Measurements from ENCODE around the gene FBXO28. TPM values are rescaled to one million over a fixed set of nuclear protein-coding genes. Genes with fewer than 3 reads are reported as not detected.

FBXO28 gene
- total RNA-seq, 1 donor from 2014 or later, result 30.4 TPM

DNA sequence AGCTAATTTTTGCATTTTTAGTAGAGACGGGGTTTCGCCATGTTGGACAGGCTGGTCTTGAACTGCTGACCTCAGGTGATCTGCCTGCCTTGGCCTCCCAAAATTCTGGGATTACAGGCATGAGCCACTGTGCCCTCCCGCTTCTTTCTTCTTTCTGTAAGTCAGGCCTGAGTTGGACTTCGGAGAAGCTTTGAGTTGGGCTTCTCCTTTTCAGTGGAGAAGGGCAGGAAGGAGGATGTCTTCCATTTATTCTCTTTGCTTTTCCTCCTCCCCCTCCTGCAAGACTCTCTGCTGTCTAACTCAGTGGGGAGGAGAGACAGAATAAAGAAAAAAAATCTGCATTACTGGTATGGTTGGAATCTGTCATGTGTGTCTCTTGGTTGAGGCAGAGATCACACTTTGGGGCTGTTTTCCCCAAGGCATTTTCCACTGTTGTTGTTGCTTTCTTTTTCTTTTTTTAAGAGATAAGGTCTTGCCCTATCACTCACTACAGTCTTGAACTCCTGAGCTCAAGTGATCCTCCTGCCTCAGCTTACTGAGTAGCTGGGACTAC is 55.9 kb downstream of the FBXO28 start:
- Mint-ChIP-seq H3K27ac (peak overlapping the region; percentile 35), H3K4me3 (no peak overlapping the region), H3K4me1 (peaks cover 34% of the 10 kb centered on the region), H3K36me3 (ENCODE audit: low read depth) (no peaks in the 10 kb centered on the region), H3K27me3 (no peaks in the 10 kb centered on the region), H3K9me3 (peaks cover 2% of the 10 kb centered on the region)
- no peak for ATAC-seq (ENCODE audit: low read depth)
- intact Hi-C loops (cut with micrococcal nuclease), result loop anchor here (1.0 to 5.0 kb wide), 5 partner anchors 13 to 164 kb away; partner anchors contain the start of gene NVL
- CTCF ChIA-PET, result interaction anchor here (0.8 to 2.1 kb wide), 4 partner anchors 13 to 1835 kb away, joined by 3 to 7 read pairs (median 5); partner anchors contain the start of gene DEGS1
- POLR2A ChIA-PET, result interaction anchor here (0.5 to 4.9 kb wide), 13 partner anchors 9 to 324 kb away, joined by 3 to 59 read pairs (median 4); partner anchors contain the start of genes DEGS1 and NVL
- no peak for DNase-seq
- TF ChIP-seq, protein P1, sequence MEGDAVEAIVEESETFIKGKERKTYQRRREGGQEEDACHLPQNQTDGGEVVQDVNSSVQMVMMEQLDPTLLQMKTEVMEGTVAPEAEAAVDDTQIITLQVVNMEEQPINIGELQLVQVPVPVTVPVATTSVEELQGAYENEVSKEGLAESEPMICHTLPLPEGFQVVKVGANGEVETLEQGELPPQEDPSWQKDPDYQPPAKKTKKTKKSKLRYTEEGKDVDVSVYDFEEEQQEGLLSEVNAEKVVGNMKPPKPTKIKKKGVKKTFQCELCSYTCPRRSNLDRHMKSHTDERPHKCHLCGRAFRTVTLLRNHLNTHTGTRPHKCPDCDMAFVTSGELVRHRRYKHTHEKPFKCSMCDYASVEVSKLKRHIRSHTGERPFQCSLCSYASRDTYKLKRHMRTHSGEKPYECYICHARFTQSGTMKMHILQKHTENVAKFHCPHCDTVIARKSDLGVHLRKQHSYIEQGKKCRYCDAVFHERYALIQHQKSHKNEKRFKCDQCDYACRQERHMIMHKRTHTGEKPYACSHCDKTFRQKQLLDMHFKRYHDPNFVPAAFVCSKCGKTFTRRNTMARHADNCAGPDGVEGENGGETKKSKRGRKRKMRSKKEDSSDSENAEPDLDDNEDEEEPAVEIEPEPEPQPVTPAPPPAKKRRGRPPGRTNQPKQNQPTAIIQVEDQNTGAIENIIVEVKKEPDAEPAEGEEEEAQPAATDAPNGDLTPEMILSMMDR (IDR thresholded peaks at IDR 0.05), result no peak

DNA sequence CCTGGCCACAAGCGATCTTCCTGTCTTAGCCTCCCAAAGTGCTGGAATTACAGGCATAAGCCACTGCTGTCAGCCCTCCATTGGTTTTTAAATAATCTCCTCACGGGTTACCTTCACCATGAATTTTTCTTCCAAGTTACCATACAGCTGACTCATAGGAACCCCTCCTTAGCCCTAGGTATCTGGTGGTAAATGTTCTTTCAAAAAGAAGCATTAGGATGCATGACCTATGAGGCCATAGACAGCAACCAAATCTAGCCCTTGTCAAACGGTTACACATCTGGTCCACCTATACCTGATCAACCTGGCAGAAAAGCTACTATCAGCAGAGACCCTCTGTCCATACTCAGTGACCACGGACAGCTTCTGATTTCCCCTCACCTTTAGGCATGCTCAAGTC is 56.4 kb downstream of the FBXO28 start:
- H3K9me3 Mint-ChIP-seq, result peaks cover 2% of the 10 kb centered on the region
- no peak for ATAC-seq (ENCODE audit: low read depth)
- H3K4me1 Mint-ChIP-seq, result peaks cover 34% of the 10 kb centered on the region
- intact Hi-C loops (cut with micrococcal nuclease), result loop anchor here (1.0 kb wide), 1 partner anchor 163 kb away; no protein-coding TSS in a partner anchor
- no peak overlapping the region for H3K4me3 Mint-ChIP-seq
- no peaks in the 10 kb centered on the region for H3K36me3 Mint-ChIP-seq (ENCODE audit: low read depth)
- CTCF ChIA-PET, result interaction anchor here (2.1 kb wide), 1 partner anchor 164 kb away, joined by 7 read pairs; no protein-coding TSS in a partner anchor
- POLR2A ChIA-PET, result interaction anchor here (1.2 to 4.9 kb wide), 4 partner anchors 9 to 160 kb away, joined by 4 to 59 read pairs (median 6); partner anchors contain the start of genes DEGS1 and NVL
- TF ChIP-seq, protein P1 (IDR thresholded peaks at IDR 0.05), result no peak
- peak overlapping the region; percentile 24 for H3K27ac Mint-ChIP-seq
- peaks cover 1% of the 10 kb centered on the region for H3K27me3 Mint-ChIP-seq
- no peak for DNase-seq

DNA sequence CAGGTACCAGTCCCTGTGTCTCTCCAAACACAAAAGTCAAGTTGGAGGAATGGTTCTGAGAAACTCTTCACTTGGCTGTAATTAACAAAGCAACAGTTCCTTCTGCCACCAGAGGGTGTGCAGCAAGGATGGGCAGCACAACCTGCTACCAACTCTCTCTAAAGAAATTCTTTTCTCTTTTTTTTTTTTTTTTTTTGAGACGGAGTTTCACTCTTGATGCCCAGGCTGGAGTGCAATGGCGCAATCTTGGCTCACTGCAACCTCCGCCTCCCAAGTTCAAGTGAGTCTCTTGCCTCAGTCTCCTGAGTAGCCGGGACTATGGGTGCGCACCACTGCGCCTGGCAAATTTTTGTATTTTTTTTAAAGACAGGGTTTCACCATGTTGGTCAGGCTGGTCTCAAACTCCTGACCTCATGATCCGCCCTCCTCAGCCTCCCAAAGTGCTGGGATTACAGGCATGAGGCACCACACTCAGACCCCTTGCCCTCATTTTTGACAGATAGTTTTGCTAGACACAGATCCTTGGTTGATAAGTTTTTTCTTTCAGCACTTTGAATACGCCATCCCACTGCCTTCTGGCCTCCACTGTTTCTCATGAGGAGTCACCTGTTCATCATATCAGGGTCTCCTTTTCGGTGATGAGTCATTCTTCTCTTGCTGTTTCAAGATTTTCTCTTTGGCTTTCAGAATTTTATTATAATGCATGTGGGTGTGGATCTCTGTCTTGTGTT is 57.0 kb downstream of the FBXO28 start:
- H3K4me1 Mint-ChIP-seq, result peaks cover 39% of the 10 kb centered on the region
- intact Hi-C loops (cut with micrococcal nuclease), result loop anchor here (1.0 kb wide), 1 partner anchor 162 kb away; no protein-coding TSS in a partner anchor
- CTCF ChIA-PET, result no interaction called here
- H3K9me3 Mint-ChIP-seq, result peaks cover 2% of the 10 kb centered on the region
- DNase-seq (no peak), ATAC-seq (ENCODE audit: low read depth) (peak; percentile 25)
- H3K36me3 Mint-ChIP-seq (ENCODE audit: low read depth), result no peaks in the 10 kb centered on the region
- peak overlapping the region; percentile 2 for H3K27ac Mint-ChIP-seq
- POLR2A ChIA-PET, result interaction anchor here (0.7 to 4.9 kb wide), 4 partner anchors 8 to 159 kb away, joined by 4 to 59 read pairs (median 6); partner anchors contain the start of genes DEGS1 and NVL
- H3K4me3 Mint-ChIP-seq, result no peak overlapping the region
- peaks cover 3% of the 10 kb centered on the region for H3K27me3 Mint-ChIP-seq
- TF ChIP-seq, protein P1 (IDR thresholded peaks at IDR 0.05), result no peak

DNA sequence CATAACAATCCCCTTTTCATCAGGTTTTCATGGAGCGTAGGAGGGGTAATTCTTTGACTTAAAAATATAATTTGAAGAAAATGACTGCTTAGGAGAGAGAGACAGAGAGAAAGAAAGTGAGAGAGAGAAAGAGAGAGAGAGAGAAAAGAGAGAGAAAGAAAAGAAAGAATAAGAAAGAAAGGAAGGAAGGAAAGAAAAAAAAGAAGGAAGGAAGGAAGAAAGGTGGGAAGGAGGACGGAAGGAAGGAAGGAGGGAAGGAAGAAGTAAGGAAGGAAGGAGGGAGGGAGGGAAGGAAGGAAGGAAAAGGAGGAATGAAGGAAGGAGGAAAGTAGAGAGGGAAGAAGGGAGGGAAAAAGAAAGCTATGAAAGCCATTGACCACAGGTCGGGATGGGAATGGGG is 58.3 kb downstream of the FBXO28 start:
- TF ChIP-seq, protein P1 (IDR thresholded peaks at IDR 0.05), result no peak
- Mint-ChIP-seq H3K27ac (no peak overlapping the region), H3K4me3 (no peak overlapping the region), H3K36me3 (ENCODE audit: low read depth) (no peaks in the 10 kb centered on the region), H3K4me1 (peaks cover 40% of the 10 kb centered on the region), H3K9me3 (peaks cover 2% of the 10 kb centered on the region), H3K27me3 (peaks cover 3% of the 10 kb centered on the region)
- ChIA-PET CTCF (no interaction called here), POLR2A (interaction anchor here (2.4 kb wide), 1 partner anchor 10 kb away, joined by 14 read pairs; the partner anchor contains the start of gene DEGS1)
- ATAC-seq (ENCODE audit: low read depth) (no peak), DNase-seq (no peak)
- intact Hi-C loops (cut with micrococcal nuclease), result no loop called here

DNA sequence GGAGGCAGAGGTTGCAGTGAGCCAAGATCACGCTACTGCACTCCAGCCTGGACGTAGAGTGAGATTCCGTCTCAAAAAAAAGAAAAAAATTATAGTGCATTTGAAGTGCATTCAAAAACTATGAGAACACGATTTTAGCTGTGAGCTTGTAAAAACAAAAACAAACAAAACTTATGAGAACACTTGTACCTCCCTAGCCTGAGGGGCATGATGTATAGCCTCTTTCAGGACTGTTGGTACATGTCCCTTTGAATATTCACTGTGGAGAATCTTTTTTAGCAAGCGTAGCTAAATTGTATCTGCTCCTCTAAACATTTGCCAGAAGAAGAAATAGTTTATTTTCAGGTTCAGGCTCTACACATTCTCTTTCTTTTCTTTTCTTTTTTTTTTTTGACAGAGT is 59.6 kb downstream of the FBXO28 start:
- ChIA-PET CTCF (no interaction called here), POLR2A (interaction anchor here (2.4 kb wide), 1 partner anchor 9 kb away, joined by 14 read pairs; the partner anchor contains the start of gene DEGS1)
- DNase-seq (no peak), ATAC-seq (ENCODE audit: low read depth) (no peak)
- Mint-ChIP-seq H3K4me3 (no peak overlapping the region), H3K4me1 (peaks cover 38% of the 10 kb centered on the region), H3K27ac (no peak overlapping the region), H3K36me3 (ENCODE audit: low read depth) (no peaks in the 10 kb centered on the region), H3K27me3 (peaks cover 3% of the 10 kb centered on the region), H3K9me3 (peaks cover 2% of the 10 kb centered on the region)
- intact Hi-C loops (cut with micrococcal nuclease), result no loop called here
- TF ChIP-seq, protein P1 (IDR thresholded peaks at IDR 0.05), result no peak

Measured in activated B cell treated with CpG ODN at 0.5 μM for 24 hours (primary cell).